ENCODE measurements around the gene CRYM.

The CRYM gene

GRCh38 chr16:21242756-21243155 is 35.3 kb downstream of the CRYM start:
- DNase-seq = no peak

- no peak for DNase-seq
Measured at GRCh38 chr16:21239646-21240045, 38.4 kb downstream of the CRYM start.

DNA sequence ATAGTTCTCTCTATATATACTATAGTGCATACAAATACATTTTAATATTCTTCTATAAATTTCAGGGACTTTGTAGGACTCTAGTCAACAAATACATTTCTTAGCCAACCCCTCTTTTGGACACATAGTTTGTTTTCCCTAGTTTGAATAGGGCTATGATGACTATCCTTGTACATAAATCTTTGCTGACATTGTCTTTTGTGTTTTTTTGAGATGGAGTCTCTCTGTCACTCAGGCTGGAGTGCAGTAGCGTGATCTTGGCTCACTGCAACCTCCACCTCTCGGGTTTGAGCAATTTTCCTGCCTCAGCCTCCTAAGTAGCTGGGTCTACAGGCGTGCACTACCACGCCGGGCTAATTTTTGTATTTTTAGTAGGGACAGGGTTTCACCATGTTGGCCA is 41.3 kb downstream of the CRYM start:
- no peak for DNase-seq

DNA sequence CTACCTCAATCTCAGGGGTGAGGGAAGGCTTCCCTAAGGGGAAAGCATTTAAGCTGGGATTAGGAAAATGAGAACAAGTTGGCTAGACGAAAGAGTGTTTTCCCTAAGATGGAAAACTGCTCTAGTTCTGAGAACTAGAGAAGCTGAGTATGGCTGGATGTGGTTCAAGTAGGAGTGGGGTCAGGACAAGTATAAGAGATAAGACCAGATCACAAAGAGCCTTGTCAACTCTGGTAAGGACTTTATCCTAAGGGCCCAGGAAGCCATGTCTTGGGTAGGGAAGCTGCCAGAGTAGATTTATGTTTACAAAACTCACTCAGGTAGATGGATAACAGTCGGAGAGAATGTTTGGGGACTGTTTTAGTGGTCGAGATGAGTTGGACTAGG is 42.9 kb downstream of the CRYM start:
- no peak for DNase-seq

DNA sequence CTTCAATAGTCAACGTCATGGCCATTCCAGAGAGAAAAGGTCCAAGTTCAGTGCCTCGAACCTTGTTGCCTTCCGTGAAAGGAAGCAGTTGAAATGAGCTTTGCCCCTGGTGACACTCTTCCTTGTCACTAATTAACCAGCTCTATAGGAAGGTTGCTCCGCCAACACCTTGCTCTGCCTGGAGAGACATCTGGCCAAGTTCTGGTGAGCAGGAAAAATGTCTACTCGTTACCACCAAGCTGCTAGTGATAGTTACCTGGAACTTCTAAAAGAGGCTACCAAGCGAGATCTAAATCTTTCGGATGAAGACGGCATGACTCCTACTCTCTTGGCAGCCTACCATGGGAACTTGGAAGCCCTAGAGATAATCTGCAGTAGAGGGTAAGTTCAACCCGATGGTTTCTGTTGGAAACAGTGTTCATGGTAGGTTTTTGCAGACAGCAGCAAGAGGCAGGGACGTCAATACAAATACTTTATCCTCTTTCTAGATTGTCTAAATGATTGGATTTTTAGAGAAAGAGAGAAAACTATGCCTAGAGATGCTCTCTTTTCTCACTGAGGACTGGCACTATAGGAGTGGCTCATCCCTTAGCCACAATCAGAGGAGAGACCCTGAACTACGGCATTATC is 44.5 kb downstream of the CRYM start, which contains the start of gene ANKS4B:
TSS of gene ANKS4B (plus strand) at position 179 of the 630 bp plus-strand sequence. CDS start at position 218, 39 bp downstream.
- no peak for DNase-seq

- no peak for DNase-seq
Measured at GRCh38 chr16:21233045-21233520, 45.0 kb downstream of the CRYM start.

DNA sequence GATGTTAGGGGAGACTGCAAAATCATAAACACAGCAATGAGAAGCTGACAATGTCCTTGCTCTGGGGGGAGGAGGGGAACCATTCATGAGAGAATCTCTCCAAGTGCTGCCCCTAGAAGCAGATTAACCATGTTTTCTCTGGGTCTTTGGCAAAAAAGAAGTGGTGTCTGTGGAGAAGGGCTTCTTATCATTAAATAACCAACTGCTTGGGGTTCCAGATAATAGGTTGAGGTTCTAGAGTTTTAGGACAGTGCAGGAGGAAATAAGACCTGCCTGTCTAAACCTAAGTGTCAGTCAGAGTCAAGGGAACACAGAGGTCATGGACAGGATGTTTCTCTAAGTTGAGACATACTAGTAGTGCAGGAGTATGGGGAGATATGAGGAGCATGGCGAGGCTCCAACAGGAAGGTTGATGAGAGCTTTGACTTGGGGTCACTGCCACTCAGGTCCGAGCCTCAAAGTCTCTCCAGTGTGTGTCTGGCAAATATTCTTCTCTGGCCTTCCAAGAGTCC is 49.7 kb downstream of the CRYM start:
- no peak for DNase-seq

- DNase-seq = no peak
Measured at GRCh38 chr16:21227866-21228265, 50.2 kb downstream of the CRYM start.

DNA sequence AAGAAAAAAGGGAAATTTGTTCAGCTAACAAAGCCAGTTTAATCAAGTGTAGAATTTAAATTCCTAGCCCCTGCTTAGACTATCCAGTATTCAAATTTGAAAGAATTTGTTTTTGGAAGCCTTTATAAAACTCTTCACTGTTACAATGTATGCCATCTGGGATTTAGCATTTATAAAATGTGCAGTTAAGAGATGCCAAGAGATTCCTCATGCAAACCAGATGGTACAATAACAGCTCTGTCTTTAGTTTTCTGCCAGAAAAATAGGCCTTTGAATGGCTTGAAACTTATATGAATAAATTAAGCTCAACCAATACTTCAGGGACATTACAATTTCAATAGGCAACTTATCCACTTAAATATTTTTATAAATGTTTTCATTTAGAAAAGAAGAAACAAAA is 51.3 kb downstream of the CRYM start:
- DNase-seq = no peak

DNA sequence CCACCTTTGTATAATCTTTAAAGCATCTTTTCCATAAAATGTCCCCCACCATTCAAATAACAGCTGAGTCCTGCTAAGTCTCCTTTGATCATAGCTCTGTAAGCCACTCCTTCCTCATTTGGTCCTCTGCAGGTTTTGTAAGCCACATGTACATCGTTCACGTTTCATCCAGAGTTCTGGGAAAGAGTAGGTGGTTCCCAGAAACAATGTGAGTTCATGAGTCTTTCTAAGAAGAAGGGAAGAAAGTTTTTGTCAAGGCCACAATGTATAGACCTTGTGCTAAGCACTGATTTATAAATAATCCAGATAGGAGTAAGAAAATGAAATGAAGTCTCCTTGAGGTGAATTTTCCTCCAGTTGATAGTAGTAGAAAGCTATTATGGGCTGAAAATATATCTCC is 53.3 kb downstream of the CRYM start:
- DNase-seq = peak; percentile 25

DNA sequence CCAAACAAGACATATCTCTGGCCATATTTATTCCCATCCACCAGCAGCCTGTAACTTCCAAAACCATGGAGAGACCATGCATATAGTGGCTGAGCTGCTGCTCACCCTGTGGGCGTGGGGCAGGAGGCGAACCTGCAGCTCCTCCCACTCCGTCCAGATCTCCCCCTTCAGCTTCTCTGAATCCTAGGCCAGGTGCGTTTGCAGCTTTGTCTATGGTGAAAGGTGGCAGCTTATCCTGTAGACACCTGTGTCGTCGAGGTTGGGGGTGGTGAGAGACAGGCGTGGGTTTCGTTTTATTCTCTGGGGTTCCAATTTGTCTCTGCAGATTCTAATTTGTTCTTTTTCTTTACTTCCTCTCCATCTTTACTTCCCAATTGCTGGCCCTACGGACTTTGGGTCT is 54.3 kb downstream of the CRYM start:
- no peak for DNase-seq

- DNase-seq = no peak
Measured at GRCh38 chr16:21222495-21223337, 55.4 kb downstream of the CRYM start.

DNA sequence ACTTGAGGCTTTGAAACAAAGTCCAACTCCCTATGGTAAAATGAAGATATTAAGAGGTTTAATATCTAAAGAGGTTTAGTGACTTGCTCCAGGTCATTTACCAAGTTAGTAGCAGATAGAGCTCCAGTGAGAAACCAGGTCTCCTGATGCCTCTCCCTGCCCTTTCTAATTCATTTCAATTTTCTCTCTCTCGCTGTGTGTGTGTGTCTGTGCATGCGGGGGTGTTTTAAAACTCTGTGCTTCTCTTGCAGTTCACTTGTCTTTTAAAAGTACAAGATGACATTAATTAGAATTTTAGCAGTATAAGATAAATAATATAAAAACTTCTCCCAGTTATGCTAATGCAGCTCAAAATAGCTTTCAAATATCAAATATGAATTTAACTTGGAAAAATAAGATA is 58.5 kb downstream of the CRYM start:
- DNase-seq = no peak

- DNase-seq = no peak
Measured at GRCh38 chr16:21218153-21218552, 59.9 kb downstream of the CRYM start.

DNA sequence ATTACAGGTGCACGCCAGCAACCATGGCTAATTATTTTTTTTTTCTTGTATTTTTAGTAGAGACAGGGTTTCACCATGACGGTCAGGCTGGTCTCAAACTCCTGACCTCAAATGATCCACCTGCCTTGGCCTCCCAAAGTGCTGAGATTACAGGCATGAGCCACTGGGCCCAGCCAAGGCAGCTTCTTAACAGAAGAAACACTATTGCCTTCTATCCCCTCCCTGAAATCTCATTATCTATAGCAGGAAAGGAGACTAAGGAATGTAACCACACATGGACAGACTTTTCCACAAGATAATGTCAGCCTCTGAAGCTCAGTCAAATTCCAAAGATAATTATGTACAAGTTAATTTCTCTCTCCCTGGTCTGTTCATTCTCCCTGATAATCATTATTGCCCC is 61.0 kb downstream of the CRYM start:
- no peak for DNase-seq

DNA sequence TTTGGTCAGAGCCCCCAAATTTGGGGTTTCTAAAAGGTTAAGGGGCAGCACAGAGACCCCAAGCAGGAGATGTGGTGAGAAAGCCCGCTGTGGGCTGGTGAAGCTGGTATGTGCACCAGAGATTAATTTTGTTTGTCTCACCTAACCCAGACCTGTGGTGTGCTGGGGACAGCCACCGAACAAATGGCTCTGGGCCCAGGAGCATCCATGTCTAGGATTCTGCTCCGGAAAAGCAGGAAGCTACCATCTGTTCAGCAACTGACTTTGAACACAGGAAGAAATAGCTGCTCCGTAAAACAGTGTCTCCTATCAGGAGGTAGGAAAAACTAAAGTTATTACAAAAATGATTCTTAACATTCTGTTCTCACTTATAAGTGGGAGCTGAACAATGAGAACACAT is 64.0 kb downstream of the CRYM start:
- DNase-seq = no peak

- DNase-seq = no peak
Measured at GRCh38 chr16:21211486-21211885, 66.6 kb downstream of the CRYM start, which contains the start of gene ZP2. Gene ZP2, minus strand, starts transcription at chr16:21211574. Its CDS starts 27 bp downstream, at chr16:21211547.

Measured in activated CD4-positive, alpha-beta T cell treated with anti-CD3 and anti-CD28 coated beads, Interleukin-2, Interleukin-6, amounts not matched to agents 100 ng/mL and 50 ng/mL, durations not matched to agents 16 hours and 8 hours (primary cell).